ENCODE measurements around the gene ADARB1. TPM values are rescaled to one million over a fixed set of nuclear protein-coding genes. Genes with fewer than 3 reads are reported as not detected.

The ADARB1 gene
- total and polyA plus RNA-seq, 2 of the 4 experiments (the other 2 are of a cell fraction) = 39.8 to 47.3 TPM

DNA sequence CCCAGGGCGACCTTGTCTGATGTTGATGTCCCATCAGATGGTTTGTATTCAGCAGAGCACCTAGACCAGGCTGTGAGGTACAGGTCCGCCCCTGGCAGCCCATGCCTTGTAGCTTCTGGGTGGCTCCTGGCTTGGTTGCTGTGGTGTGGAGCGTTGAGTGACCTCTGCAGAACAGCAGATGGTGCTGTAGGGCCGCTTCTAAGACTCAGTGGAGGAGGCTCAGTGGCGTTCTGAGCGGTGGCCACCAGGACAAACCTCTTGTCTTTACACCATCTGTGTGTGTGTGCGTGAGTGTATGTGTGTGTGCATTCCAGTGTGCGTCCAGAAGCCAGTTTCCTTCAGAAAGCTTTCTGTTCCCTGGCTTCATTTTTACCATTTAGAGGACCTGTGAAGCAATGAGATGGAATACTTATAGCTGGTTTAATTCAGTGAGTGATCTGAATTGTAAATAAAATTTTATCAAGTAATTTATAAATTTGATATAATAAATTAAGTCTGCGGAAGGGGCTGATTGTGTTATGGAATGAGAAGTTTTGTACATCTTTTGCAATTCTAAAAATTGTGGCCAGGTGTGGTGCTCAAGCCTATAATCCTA, 66.1 kb downstream of the ADARB1 start:
- peaks cover 36% of the 10 kb centered on the region for H3K4me1 ChIP-seq (ENCODE audit: control insufficient read depth, insufficient read depth, low read length)
- H3K18ac ChIP-seq (ENCODE audit: low read depth, low read length) = no peak overlapping the region
- H3K23ac ChIP-seq (ENCODE audit: low read depth, low read length) = no peak overlapping the region
- peaks cover 22% of the 10 kb centered on the region for H3K9me1 ChIP-seq (ENCODE audit: insufficient read depth, low read length)
- no peak overlapping the region for H3K9ac ChIP-seq (ENCODE audit: low read depth, low read length)
- no peak overlapping the region for H3K56ac ChIP-seq (ENCODE audit: extremely low read depth, insufficient read depth, low read length)
- H2BK120ac ChIP-seq (ENCODE audit: low read depth, low read length) = no peak overlapping the region
- BruUV-seq (replicated peaks) = no TSS peak
- DNase-seq (peak; percentile 95), ATAC-seq (ENCODE audit: low read depth) (peak; percentile 83)
- dilution Hi-C loops (cut with HindIII; ENCODE audit: low sequenced_read_pairs, unreplicated experiment) = no loop called here
- ChIA-PET CTCF (interaction anchor here (0.6 to 1.7 kb wide), 23 partner anchors 10 to 415 kb away, joined by 3 to 9 read pairs (median 3); no protein-coding TSS in a partner anchor), POLR2A (ENCODE audit: unreplicated experiment) (interaction anchor here (0.7 kb wide), 1 partner anchor 287 kb away, joined by 5 read pairs; no protein-coding TSS in a partner anchor)
- peaks cover 89% of the 10 kb centered on the region for H4K20me1 ChIP-seq (ENCODE audit: insufficient read depth, low read length)
- no peak overlapping the region for H4K91ac ChIP-seq (ENCODE audit: insufficient read depth, low read depth, low read length)
- no peak overlapping the region for H2AK5ac ChIP-seq (ENCODE audit: low read depth, low read length)
- peak overlapping the region; percentile 57 for H2AFZ ChIP-seq (replicated peaks; ENCODE audit: low read length, poor library complexity)
- no peak overlapping the region for H3K4me2 ChIP-seq (ENCODE audit: low read depth, low read length)
- H2BK20ac ChIP-seq (ENCODE audit: low read depth, low read length) = no peak overlapping the region; the same call in 1 of the 2 replicates
- intact Hi-C loops (cut with micrococcal nuclease) = loop anchor here (1.0 to 5.0 kb wide), 3 partner anchors 87 to 299 kb away; no protein-coding TSS in a partner anchor
- no peaks in the 10 kb centered on the region for H3K27me3 ChIP-seq (ENCODE audit: control insufficient read depth, insufficient read depth, low read length)
- H3K36me3 ChIP-seq (ENCODE audit: control insufficient read depth, insufficient read depth, low read length) = peaks cover 39% of the 10 kb centered on the region
- no peak overlapping the region for H2BK15ac ChIP-seq (ENCODE audit: low read depth, low read length)
- H3K4me3 ChIP-seq (ENCODE audit: insufficient read depth, low read depth, low read length) = no peak overlapping the region
- no peak overlapping the region for H3K27ac ChIP-seq (ENCODE audit: insufficient read depth, low read length)
- H2AK9ac ChIP-seq (replicated peaks; ENCODE audit: low read depth, low read length, poor library complexity) = no peak overlapping the region
- no peaks in the 10 kb centered on the region for H3K9me3 ChIP-seq (ENCODE audit: control insufficient read depth, insufficient read depth, low read length)
- no peak overlapping the region for H3K4ac ChIP-seq (ENCODE audit: low read depth, low read length)
- no peak overlapping the region for H4K5ac ChIP-seq (ENCODE audit: low read depth, low read length)
- H3K79me1 ChIP-seq (ENCODE audit: low read depth in 1 of 2, low read length in 2 of 2) = peaks cover 38 to 81% of the 10 kb centered on the region in 2 experiments
- in situ Hi-C loops (cut with MboI; ENCODE audit: low sequenced_read_pairs) = loop anchor here (10.0 kb wide), 3 partner anchors 144 to 684 kb away; partner anchors contain the start of gene POFUT2
- WGBS, 2 experiments (ENCODE audit: extremely low coverage in 2 of 2, insufficient read length in 1 of 2) = 27% methylated on average over 2 of the region's 9 CpGs; no CpG with 5 or more reads in 1 of the 2 experiments
- H3K14ac ChIP-seq (replicated peaks; ENCODE audit: low read depth, low read length) = no peak overlapping the region
- no peak overlapping the region for H4K8ac ChIP-seq (ENCODE audit: low read depth in 2 of 2, low read length in 2 of 2)
- TF ChIP-seq MXI1 (IDR thresholded peaks at IDR 0.05; ENCODE audit: borderline replicate concordance, low read depth, low read length) = 0 out of 2 replicates have a peak, but pooled peaks have one; percentile 21
- TF ChIP-seq POLR2A (IDR thresholded peaks at IDR 0.05; ENCODE audit: low read depth, low read length) = 0 out of 2 replicates have a peak, but pooled peaks have one; percentile 28
- peak; percentile 75 for TF ChIP-seq SMC3 (IDR thresholded peaks at IDR 0.05; ENCODE audit: low read depth, low read length)
- TF ChIP-seq CHD1 (IDR thresholded peaks at IDR 0.05; ENCODE audit: low read depth, low read length) = 0 out of 2 replicates have a peak, but pooled peaks have one; percentile 50
- no peak for TF ChIP-seq FOS (IDR thresholded peaks at IDR 0.05; ENCODE audit: low read depth, low read length)
- TF ChIP-seq, protein P1, sequence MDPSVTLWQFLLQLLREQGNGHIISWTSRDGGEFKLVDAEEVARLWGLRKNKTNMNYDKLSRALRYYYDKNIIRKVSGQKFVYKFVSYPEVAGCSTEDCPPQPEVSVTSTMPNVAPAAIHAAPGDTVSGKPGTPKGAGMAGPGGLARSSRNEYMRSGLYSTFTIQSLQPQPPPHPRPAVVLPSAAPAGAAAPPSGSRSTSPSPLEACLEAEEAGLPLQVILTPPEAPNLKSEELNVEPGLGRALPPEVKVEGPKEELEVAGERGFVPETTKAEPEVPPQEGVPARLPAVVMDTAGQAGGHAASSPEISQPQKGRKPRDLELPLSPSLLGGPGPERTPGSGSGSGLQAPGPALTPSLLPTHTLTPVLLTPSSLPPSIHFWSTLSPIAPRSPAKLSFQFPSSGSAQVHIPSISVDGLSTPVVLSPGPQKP (IDR thresholded peaks at IDR 0.05; ENCODE audit: borderline replicate concordance, low read depth, low read length) = no peak
- TF ChIP-seq MAFK (IDR thresholded peaks at IDR 0.05; ENCODE audit: low read depth, low read length) = no peak
- TF ChIP-seq RAD21 (IDR thresholded peaks at IDR 0.05; ENCODE audit: low read length) = peak; percentile 90
- TF ChIP-seq, protein P2, sequence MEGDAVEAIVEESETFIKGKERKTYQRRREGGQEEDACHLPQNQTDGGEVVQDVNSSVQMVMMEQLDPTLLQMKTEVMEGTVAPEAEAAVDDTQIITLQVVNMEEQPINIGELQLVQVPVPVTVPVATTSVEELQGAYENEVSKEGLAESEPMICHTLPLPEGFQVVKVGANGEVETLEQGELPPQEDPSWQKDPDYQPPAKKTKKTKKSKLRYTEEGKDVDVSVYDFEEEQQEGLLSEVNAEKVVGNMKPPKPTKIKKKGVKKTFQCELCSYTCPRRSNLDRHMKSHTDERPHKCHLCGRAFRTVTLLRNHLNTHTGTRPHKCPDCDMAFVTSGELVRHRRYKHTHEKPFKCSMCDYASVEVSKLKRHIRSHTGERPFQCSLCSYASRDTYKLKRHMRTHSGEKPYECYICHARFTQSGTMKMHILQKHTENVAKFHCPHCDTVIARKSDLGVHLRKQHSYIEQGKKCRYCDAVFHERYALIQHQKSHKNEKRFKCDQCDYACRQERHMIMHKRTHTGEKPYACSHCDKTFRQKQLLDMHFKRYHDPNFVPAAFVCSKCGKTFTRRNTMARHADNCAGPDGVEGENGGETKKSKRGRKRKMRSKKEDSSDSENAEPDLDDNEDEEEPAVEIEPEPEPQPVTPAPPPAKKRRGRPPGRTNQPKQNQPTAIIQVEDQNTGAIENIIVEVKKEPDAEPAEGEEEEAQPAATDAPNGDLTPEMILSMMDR (conservative IDR thresholded peaks at IDR 0.05; ENCODE audit: low read depth, low read length) = peak; percentile 97
- H2BK5ac ChIP-seq (ENCODE audit: low read depth, low read length, poor library complexity, severe bottlenecking) = no peak overlapping the region

Measured in IMR-90 (cell line).